Body of pancreas (tissue), 4 donors: ENCODE results near the gene FBXL7. TPM values are rescaled to one million over a fixed set of nuclear protein-coding genes. Genes with fewer than 3 reads are reported as not detected.

Experiments used
- ATAC-seq: fragments of 150-250 bp; one replicate; pipeline ENCODE4 v1.9.1; 2016
- DNase-seq, 4 donors: peaks; one replicate each; pipeline ENCODE4 v3.0.0-alpha.2; 2019
- H3K27ac ChIP-seq, 4 donors: fragments of 200-600 bp; sonication (generic); 1 replicate in 3 of 4; 2 replicates in 1 of 4; pipeline versions ENCODE4 v1.5.1 to v1.6.1; 2016 to 2019; ENCODE audit warnings: mild to moderate bottlenecking in 1 of 4, mixed read lengths in 1 of 4, moderate library complexity in 1 of 4
- H3K27me3 ChIP-seq, 2 donors: fragments of 200-600 bp; sonication (generic); one replicate each; pipeline ENCODE4 v1.6.0; 2016; ENCODE audit warnings: mild to moderate bottlenecking in 1 of 2
- H3K36me3 ChIP-seq, 2 donors: fragments of 200-600 bp; sonication (generic); replicated peaks in 1 of 2; 2 replicates each; pipeline ENCODE4 v1.5.1; 2016; ENCODE audit warnings: low read depth in 2 of 2; ENCODE audit not compliant: insufficient read depth in 1 of 2
- H3K4me1 ChIP-seq: fragments of 200-600 bp; sonication (generic); one replicate; pipeline ENCODE4 v1.6.0; 2016
- H3K4me3 ChIP-seq, 2 donors: fragments of 200-600 bp; sonication (generic); 1 replicate in 1 of 2; 2 replicates in 1 of 2; pipeline ENCODE4 v1.5.1; 2016 to 2019
- H3K9me3 ChIP-seq, 3 donors: fragments of 200-600 bp; sonication (generic); 1 replicate in 2 of 3; 2 replicates in 1 of 3; pipeline ENCODE4 v1.5.1; 2016
- CTCF ChIP-seq, 7 experiments: fragments of 450-650 bp in 4 of 7; fragments of 200-600 bp in 3 of 7; sonication (generic) in 3 of 7; IDR thresholded peaks; one replicate each; pipeline ENCODE4 v1.5.1; 2016 to 2019; ENCODE audit warnings: antibody characterized with exemption in 7 of 7
- POLR2A ChIP-seq, 3 donors: fragments of 450-650 bp; IDR thresholded peaks; one replicate each; pipeline ENCODE4 v1.6.1; 2016; ENCODE audit warnings: antibody characterized with exemption in 3 of 3, mild to moderate bottlenecking in 2 of 3
- WGBS, 2 donors: methylation state at CpG; one replicate each; pipeline ENCODE4 v1.1.5; 2017; 5-methylcytosine and 5-hydroxymethylcytosine counted together
- intact Hi-C: fragments of 100-400 bp; cut with DNase I; formaldehyde crosslinking; loops from one replicate; pipeline ENCODE4 v1.15.1; 2023
- total RNA-seq, 2 donors: library from RNA; depleted of rRNA; stranded (reverse); fragments of >200 nt; gene quantifications; one replicate each; pipeline ENCODE4 v1.1.0, GENCODE V29; 2016

Gene FBXL7
- total RNA-seq, 2 donors from 2014 or later = 3.1 to 4.0 TPM

GRCh38 chr5:15791859-15792258, 291.9 kb downstream of the FBXL7 start:
- no peaks in the 10 kb centered on the region for H3K4me1 ChIP-seq
- H3K27me3 ChIP-seq = no peaks in the 10 kb centered on the region
- H3K36me3 ChIP-seq = no peaks in the 10 kb centered on the region
- intact Hi-C loops = no loop called here
- no peaks in the 10 kb centered on the region for H3K9me3 ChIP-seq
- no peak overlapping the region for H3K4me3 ChIP-seq
- DNase-seq (no peak), ATAC-seq (no peak)
- TF ChIP-seq CTCF (IDR thresholded peaks at IDR 0.05) (no peak), POLR2A (IDR thresholded peaks at IDR 0.05) (no peak)
- H3K27ac ChIP-seq = no peak overlapping the region
- WGBS, 2 donors = 62 to 63% methylated on average over 3 of the region's 3 CpGs

- H3K4me3 ChIP-seq = no peak overlapping the region
- intact Hi-C loops = no loop called here
- ATAC-seq (no peak), DNase-seq (no peak)
- WGBS, 2 donors = 11 to 12% methylated on average over 6 of the region's 6 CpGs
- H3K27me3 ChIP-seq = no peaks in the 10 kb centered on the region
- no peaks in the 10 kb centered on the region for H3K36me3 ChIP-seq
- H3K27ac ChIP-seq = no peak overlapping the region
- TF ChIP-seq POLR2A (IDR thresholded peaks at IDR 0.05) (no peak), CTCF (IDR thresholded peaks at IDR 0.05) (no peak)
- no peaks in the 10 kb centered on the region for H3K4me1 ChIP-seq
- no peaks in the 10 kb centered on the region for H3K9me3 ChIP-seq
Measured at GRCh38 chr5:15794052-15794985, 294.3 kb downstream of the FBXL7 start.

- DNase-seq = no peak
- intact Hi-C loops = no loop called here
- no peaks in the 10 kb centered on the region for H3K9me3 ChIP-seq
- 34 to 56% methylated on average over 2 of the region's 2 CpGs for WGBS, 2 donors
- H3K4me1 ChIP-seq = no peaks in the 10 kb centered on the region
- TF ChIP-seq CTCF (IDR thresholded peaks at IDR 0.05) = no peak
- TF ChIP-seq POLR2A (IDR thresholded peaks at IDR 0.05) = no peak
- ATAC-seq = no peak
- H3K36me3 ChIP-seq = no peaks in the 10 kb centered on the region
- no peaks in the 10 kb centered on the region for H3K27me3 ChIP-seq
- no peak overlapping the region for H3K27ac ChIP-seq
- no peak overlapping the region for H3K4me3 ChIP-seq
Measured at GRCh38 chr5:15796096-15796495, 296.1 kb downstream of the FBXL7 start.

- H3K4me1 ChIP-seq = no peaks in the 10 kb centered on the region
- DNase-seq = no peak
- H3K9me3 ChIP-seq = no peaks in the 10 kb centered on the region
- TF ChIP-seq CTCF (IDR thresholded peaks at IDR 0.05) (no peak), POLR2A (IDR thresholded peaks at IDR 0.05) (no peak)
- intact Hi-C loops = no loop called here
- no peak for ATAC-seq
- H3K36me3 ChIP-seq = no peaks in the 10 kb centered on the region
- no peaks in the 10 kb centered on the region for H3K27me3 ChIP-seq
- H3K4me3 ChIP-seq = no peak overlapping the region
- 58% methylated on average over 6 of the region's 6 CpGs for WGBS, 2 donors
- H3K27ac ChIP-seq = no peak overlapping the region
Measured at GRCh38 chr5:15796557-15796956, 296.6 kb downstream of the FBXL7 start.

GRCh38 chr5:15797116-15797515, 297.1 kb downstream of the FBXL7 start:
- Histone ChIP-seq H3K36me3 (no peaks in the 10 kb centered on the region), H3K27me3 (no peaks in the 10 kb centered on the region), H3K4me1 (no peaks in the 10 kb centered on the region), H3K9me3 (no peaks in the 10 kb centered on the region), H3K4me3 (no peak overlapping the region), H3K27ac (no peak overlapping the region)
- DNase-seq (no peak), ATAC-seq (no peak)
- intact Hi-C loops = no loop called here
- no peak for TF ChIP-seq POLR2A (IDR thresholded peaks at IDR 0.05)
- TF ChIP-seq CTCF (IDR thresholded peaks at IDR 0.05) = no peak
- 41 to 42% methylated on average over 1 of the region's 1 CpG for WGBS, 2 donors
